ENCODE measurements around the gene PLEKHO2.

- TF ChIP-seq CTCF (IDR thresholded peaks at IDR 0.05; ENCODE audit: extremely low read depth in 1 of 2, insufficient read depth in 1 of 2, low read depth in 1 of 2, low read length in 2 of 2) (no peak), EZH2 (IDR thresholded peaks at IDR 0.05; ENCODE audit: borderline replicate concordance, low read depth, low read length, severe bottlenecking) (no peak), POLR2AphosphoS5 (IDR thresholded peaks at IDR 0.05; ENCODE audit: insufficient read depth, low read depth, low read length) (no peak), GATA2 (IDR thresholded peaks at IDR 0.05; ENCODE audit: insufficient read depth, insufficient read length, low read depth, low read length) (no peak)
These were observed 3.5 kb downstream of the PLEKHO2 start for GRCh38 chr15:64845183-64845611.
